ENCODE results near the gene MEOX2.

DNA sequence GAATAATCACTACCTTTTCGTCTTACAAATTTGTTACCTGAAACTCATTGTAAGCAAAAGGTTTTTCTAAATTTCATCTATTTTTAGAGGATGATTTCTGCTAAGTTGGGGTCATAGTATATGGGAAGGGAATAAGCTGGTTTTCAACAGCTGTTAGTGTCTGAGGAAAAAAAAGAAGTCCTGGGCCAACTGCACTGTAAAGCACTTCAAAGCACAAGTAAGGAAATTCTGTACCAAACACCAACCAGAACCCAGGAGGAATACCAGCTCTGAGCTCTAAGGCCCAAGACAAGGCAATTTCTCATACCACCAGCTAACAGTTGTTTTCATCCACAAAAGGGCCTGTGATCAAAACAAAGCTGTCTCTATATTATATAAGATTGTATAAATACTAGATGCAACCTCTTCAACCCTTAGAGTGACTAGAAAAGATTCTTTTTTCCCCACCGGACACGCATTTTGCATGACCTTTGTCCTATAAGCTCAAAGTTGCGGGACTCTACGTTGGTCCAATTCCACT is 6.1 kb upstream of the MEOX2 start:
- TF ChIP-seq, protein P1, sequence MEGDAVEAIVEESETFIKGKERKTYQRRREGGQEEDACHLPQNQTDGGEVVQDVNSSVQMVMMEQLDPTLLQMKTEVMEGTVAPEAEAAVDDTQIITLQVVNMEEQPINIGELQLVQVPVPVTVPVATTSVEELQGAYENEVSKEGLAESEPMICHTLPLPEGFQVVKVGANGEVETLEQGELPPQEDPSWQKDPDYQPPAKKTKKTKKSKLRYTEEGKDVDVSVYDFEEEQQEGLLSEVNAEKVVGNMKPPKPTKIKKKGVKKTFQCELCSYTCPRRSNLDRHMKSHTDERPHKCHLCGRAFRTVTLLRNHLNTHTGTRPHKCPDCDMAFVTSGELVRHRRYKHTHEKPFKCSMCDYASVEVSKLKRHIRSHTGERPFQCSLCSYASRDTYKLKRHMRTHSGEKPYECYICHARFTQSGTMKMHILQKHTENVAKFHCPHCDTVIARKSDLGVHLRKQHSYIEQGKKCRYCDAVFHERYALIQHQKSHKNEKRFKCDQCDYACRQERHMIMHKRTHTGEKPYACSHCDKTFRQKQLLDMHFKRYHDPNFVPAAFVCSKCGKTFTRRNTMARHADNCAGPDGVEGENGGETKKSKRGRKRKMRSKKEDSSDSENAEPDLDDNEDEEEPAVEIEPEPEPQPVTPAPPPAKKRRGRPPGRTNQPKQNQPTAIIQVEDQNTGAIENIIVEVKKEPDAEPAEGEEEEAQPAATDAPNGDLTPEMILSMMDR (IDR thresholded peaks at IDR 0.05): no peak
- TF ChIP-seq POLR2A (IDR thresholded peaks at IDR 0.05) (no peak), POLR2AphosphoS5 (IDR thresholded peaks at IDR 0.05) (no peak)
